ENCODE measurements around the gene C1QC. TPM values are rescaled to one million over a fixed set of nuclear protein-coding genes. Genes with fewer than 3 reads are reported as not detected.
"Not testable (repeated sequence)": the region's sequence is repeated elsewhere in the genome, so short reads cannot be mapped to it uniquely, and the experiment has no call there.

The C1QC gene
- total and polyA plus RNA-seq, 2 of the 8 experiments (the other 6 are each of a cell fraction or from before 2014, with no cell fraction given), result not detected

DNA sequence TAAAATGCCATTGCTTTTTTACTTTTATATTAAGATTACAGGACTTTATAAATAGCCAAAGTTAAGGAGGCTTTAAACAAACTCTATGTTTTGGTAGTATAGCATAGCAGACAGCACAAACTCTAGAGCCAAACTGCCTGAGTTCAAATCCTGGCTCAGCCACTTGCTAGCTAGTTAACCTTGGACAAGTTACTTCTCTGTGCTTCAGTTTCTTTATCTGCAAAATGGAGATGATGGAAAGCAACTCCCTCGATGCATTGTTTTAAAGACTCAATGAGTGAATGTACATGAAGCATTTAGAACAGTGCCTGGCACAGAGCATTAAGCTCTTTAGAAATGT lies 30.9 kb downstream of the C1QC start (continued):
- TF ChIP-seq BRCA1 (IDR thresholded peaks at IDR 0.05; ENCODE audit: low read depth, low read length) (no peak), BCL11A (IDR thresholded peaks at IDR 0.05; ENCODE audit: low read depth in 2 of 2, low read length in 2 of 2) (no peak), POU5F1 (IDR thresholded peaks at IDR 0.05; ENCODE audit: low read depth, low read length) (no peak), RBBP5 (IDR thresholded peaks at IDR 0.05; ENCODE audit: borderline replicate concordance, low read depth, low read length) (no peak)

DNA sequence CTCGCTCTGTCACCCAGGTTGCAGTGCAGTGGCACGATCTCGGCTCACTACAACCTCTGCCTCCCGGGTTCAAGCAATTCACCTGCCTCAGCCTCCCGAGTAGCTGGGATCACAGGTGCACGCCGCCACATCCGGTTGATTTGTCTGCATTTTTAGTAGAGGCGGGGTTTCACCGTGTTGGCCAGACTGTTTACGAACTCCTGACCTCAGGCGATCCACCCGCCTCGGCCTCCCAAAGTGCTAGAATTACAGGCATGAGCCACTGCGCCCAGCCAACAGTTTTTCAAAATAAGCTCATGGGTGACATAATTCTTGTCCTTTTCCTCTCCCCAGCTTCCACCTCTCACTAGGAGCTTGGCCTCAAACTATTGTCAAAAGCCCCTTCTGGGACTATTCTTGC lies 32.7 kb downstream of the C1QC start:
- not testable (repeated sequence) for H3K27ac ChIP-seq (ENCODE audit: low read depth, low read length); H3K23ac ChIP-seq (ENCODE audit: insufficient read length); H2BK15ac ChIP-seq (ENCODE audit: low read length); H3K18ac ChIP-seq (ENCODE audit: extremely low read depth, low read length); H3K56ac ChIP-seq (replicated peaks; ENCODE audit: insufficient read length, low read depth, low read length); H2BK5ac ChIP-seq (ENCODE audit: low read depth, low read length); H4K8ac ChIP-seq (ENCODE audit: extremely low read depth, insufficient read depth, low read length); H3K79me2 ChIP-seq (ENCODE audit: control insufficient read depth in 1 of 2, insufficient read depth in 2 of 2, low read length in 2 of 2); H3K79me1 ChIP-seq (ENCODE audit: low read depth, low read length); H2BK120ac ChIP-seq (replicated peaks; ENCODE audit: low read depth, low read length); FAIRE-seq; H3K4me3 ChIP-seq (ENCODE audit: extremely low read depth in 1 of 4, insufficient read depth in 2 of 4, low read depth in 3 of 4, low read length in 4 of 4); H3K9ac ChIP-seq (replicated peaks in 1 of 4; ENCODE audit: extremely low read depth in 1 of 4, low read depth in 3 of 4, low read length in 3 of 4); H2BK20ac ChIP-seq (ENCODE audit: low read length); H3K4ac ChIP-seq (replicated peaks; ENCODE audit: insufficient read length, low read depth, low read length); H4K5ac ChIP-seq (ENCODE audit: insufficient read length, low read depth, low read length); H3K36me3 ChIP-seq (ENCODE audit: control insufficient read depth in 2 of 4, insufficient read depth in 4 of 4, low read length in 3 of 4); H3K14ac ChIP-seq (ENCODE audit: insufficient read length); H2BK12ac ChIP-seq (ENCODE audit: low read depth, low read length); H2AFZ ChIP-seq (ENCODE audit: low read length); DNase-seq (ENCODE audit: low read depth in 1 of 2, low spot score in 2 of 2); H2AK5ac ChIP-seq (ENCODE audit: low read depth, low read length); H3K9me3 ChIP-seq (ENCODE audit: insufficient read depth in 2 of 2, low read depth in 1 of 2, low read length in 1 of 2); H3K27me3 ChIP-seq (replicated peaks in 1 of 4; ENCODE audit: control insufficient read depth in 3 of 4, extremely low read depth in 1 of 4, insufficient read depth in 3 of 4, low read length in 3 of 4); H4K91ac ChIP-seq (replicated peaks; ENCODE audit: insufficient read length, low read length); H3K4me2 ChIP-seq (ENCODE audit: insufficient read depth in 1 of 2, low read depth in 2 of 2, low read length in 2 of 2)
- WGBS, 2 experiments (ENCODE audit: extremely low coverage in 1 of 2, insufficient coverage in 1 of 2, insufficient read length in 1 of 2, insufficient replicate concordance in 2 of 2, low coverage in 1 of 2, low lambda C conversion rate in 2 of 2, missing lambda C conversion rate in 1 of 2), result 95% methylated on average over 15 of the region's 15 CpGs; no CpG with 5 or more reads in 1 of the 2 experiments
- peaks cover 0 to 11% of the 10 kb centered on the region in 2 experiments for H4K20me1 ChIP-seq (replicated peaks in 1 of 2; ENCODE audit: control insufficient read depth in 1 of 2, insufficient read depth in 2 of 2, low read length in 2 of 2)
- POLR2A ChIA-PET (ENCODE audit: partially characterized antibody), result interaction anchor here (0.8 kb wide), 1 partner anchor 13 kb away, joined by 3 read pairs; no protein-coding TSS in a partner anchor
- CTCF ChIA-PET (ENCODE audit: partially characterized antibody), result interaction anchor here (0.6 to 4.5 kb wide), 16 partner anchors 8 to 519 kb away, joined by 3 to 27 read pairs (median 4); no protein-coding TSS in a partner anchor
- H3K23me2 ChIP-seq (ENCODE audit: low read depth, low read length), result peaks cover 12% of the 10 kb centered on the region; the same call in 1 of the 2 replicates
- peaks cover 0 to 15% (median 7%) of the 10 kb centered on the region in 4 experiments; a peak in 4 of 7 replicates for H3K4me1 ChIP-seq (replicated peaks in 1 of 4; ENCODE audit: control insufficient read depth in 3 of 4, insufficient read depth in 4 of 4, low read length in 3 of 4)

All from H1 (cell line).